K562 (cell line): ENCODE data around the gene FAF2. TPM values are rescaled to one million over a fixed set of nuclear protein-coding genes. Genes with fewer than 3 reads are reported as not detected.
"Not testable (repeated sequence)": the region's sequence is repeated elsewhere in the genome, so short reads cannot be mapped to it uniquely, and the experiment has no call there.

Experiments used
- ATAC-seq: fragments of 200-7000 bp; cut with Tn5 transposase; 3 replicates; pipeline ENCODE4 v1.9.1; 2020; ENCODE audit warnings: moderate library complexity
- BruUV-seq: library from RNA; stranded (reverse); fragments of 400-500 nt; replicated peaks from 2 replicates; lab custom pipeline; 2021; lab: Mats Ljungman, UMichigan
- CTCF ChIA-PET: fragments of 300-600 bp; formaldehyde crosslinking; extraction: SDS; loops from one replicate; lab custom pipeline; 2021; ENCODE audit warnings: low intra/inter-chr PET ratio; lab: Yijun Ruan, JAX
- POLR2A ChIA-PET: fragments of 300-600, 350-650 bp; sonication (Branson Sonifier 250); formaldehyde crosslinking; extraction: SDS; loops from one replicate; lab custom pipeline; 2021; ENCODE audit warnings: antibody characterized with exemption, inconsistent platforms; lab: Yijun Ruan, JAX
- DNase-seq, 4 experiments: peaks; one replicate each; pipeline versions ENCODE4 v3.0.0 to v3.0.0-alpha.2; 2011 to 2018; ENCODE audit warnings: low spot score in 3 of 4, mixed read lengths in 3 of 4; ENCODE audit errors: extremely low read depth in 1 of 4
- FAIRE-seq: peaks from 2 replicates; lab custom pipeline; 2011; peaks lifted over from hg19 to GRCh38; lab: Jason Lieb, UNC
- H2AFZ ChIP-seq: 2 replicates; pipeline ENCODE4 v1.6.0; 2011; ENCODE audit warnings: low read depth, low read length, control low read depth, inconsistent platforms
- H3K27ac ChIP-seq: fragments of 200-600 bp; 3 replicates; pipeline ENCODE4 v1.8.0; 2011; ENCODE audit warnings: low read depth, mild to moderate bottlenecking, control low read depth, inconsistent platforms, low read length, moderate library complexity, mixed read lengths; ENCODE audit errors: extremely low read depth
- H3K27me3 ChIP-seq, 2 experiments: fragments of 300-600 bp in 1 of 2; 2 replicates in 1 of 2; 3 replicates in 1 of 2; pipeline versions ENCODE4 v1.6.0 to v1.8.0; 2011; ENCODE audit warnings: inconsistent platforms in 2 of 2, low read length in 2 of 2, mild to moderate bottlenecking in 1 of 2, mixed read lengths in 1 of 2, moderate library complexity in 1 of 2; ENCODE audit not compliant: control insufficient read depth in 2 of 2, insufficient read depth in 2 of 2
- H3K36me3 ChIP-seq: fragments of 300-600 bp; 3 replicates; pipeline ENCODE4 v1.8.0; 2011; ENCODE audit warnings: mild to moderate bottlenecking, low read length, inconsistent platforms; ENCODE audit not compliant: control insufficient read depth, insufficient read depth
- H3K4me1 ChIP-seq, 2 experiments: fragments of 200-600 bp in 1 of 2; replicated peaks in 1 of 2; 2 replicates in 1 of 2; 3 replicates in 1 of 2; pipeline versions ENCODE4 v1.5.1 to v1.8.0; 2011; ENCODE audit warnings: inconsistent platforms in 2 of 2, low read length in 2 of 2, mild to moderate bottlenecking in 1 of 2, mixed read lengths in 1 of 2, moderate library complexity in 1 of 2; ENCODE audit not compliant: control insufficient read depth in 2 of 2, insufficient read depth in 2 of 2
- H3K4me2 ChIP-seq: 2 replicates; pipeline ENCODE4 v1.6.1; 2011; ENCODE audit warnings: low read length, control low read depth, inconsistent platforms, mixed read lengths; ENCODE audit not compliant: insufficient read depth
- H3K4me3 ChIP-seq: fragments of 200-600 bp; sonication (generic), shearing (Covaris generic); 2 replicates; pipeline ENCODE4 v1.5.1; 2016; ENCODE audit warnings: control low read depth, inconsistent platforms
- H3K79me2 ChIP-seq: fragments of 200-600 bp; 3 replicates; pipeline ENCODE4 v1.8.0; 2011; ENCODE audit warnings: low read length, inconsistent platforms; ENCODE audit not compliant: control insufficient read depth, insufficient read depth
- H3K9ac ChIP-seq, 2 experiments: 2 replicates each; pipeline versions ENCODE4 v1.6.0 to v1.6.1; 2011; ENCODE audit warnings: low read depth in 2 of 2, low read length in 2 of 2, control low read depth in 1 of 2, inconsistent platforms in 1 of 2, mild to moderate bottlenecking in 1 of 2, mixed read lengths in 1 of 2; ENCODE audit not compliant: insufficient read depth in 1 of 2
- H3K9me1 ChIP-seq: one replicate; pipeline ENCODE4 v1.6.0; 2011; ENCODE audit warnings: inconsistent platforms, mild to moderate bottlenecking, low read length, moderate library complexity; ENCODE audit not compliant: control insufficient read depth, insufficient read depth
- H3K9me3 ChIP-seq: replicated peaks from 2 replicates; pipeline ENCODE4 v1.5.1; 2011; ENCODE audit warnings: low read depth, low read length, inconsistent platforms; ENCODE audit not compliant: control insufficient read depth, insufficient read depth
- H4K20me1 ChIP-seq: replicated peaks from 2 replicates; pipeline ENCODE4 v1.6.1; 2011; ENCODE audit warnings: low read length, inconsistent platforms, mixed read lengths; ENCODE audit not compliant: control insufficient read depth, insufficient read depth
- PCBP1 ChIP-seq: fragments of 200-400 bp; formaldehyde crosslinking; IDR thresholded peaks from 2 replicates; pipeline ENCODE4 v1.6.1; 2018; ENCODE audit warnings: mild to moderate bottlenecking, low read depth, low read length; ENCODE audit not compliant: poor library complexity, severe bottlenecking
- ZNF121 ChIP-seq: sonication (generic); formaldehyde crosslinking; conservative IDR thresholded peaks from 2 replicates; pipeline ENCODE4 v1.8.0; 2022; ENCODE audit warnings: missing genetic modification reagents
- WGBS: fragments of 100-300 bp; shearing (Covaris generic); methylation state at CpG from one replicate; pipeline ENCODE4 v1.1.6; 2016; ENCODE audit warnings: low coverage, mixed read lengths; ENCODE audit not compliant: insufficient coverage; ENCODE audit errors: missing lambda C conversion rate; 5-methylcytosine and 5-hydroxymethylcytosine counted together
- in situ Hi-C: fragments of 300-500 bp; cut with MboI; formaldehyde crosslinking; loops from 4 replicates; pipeline ENCODE4 v1.15.0; 2018; ENCODE audit warnings: inconsistent platforms, mixed read lengths
- intact Hi-C: fragments of 100-400 bp; cut with micrococcal nuclease; formaldehyde crosslinking; loops from 2 replicates; pipeline ENCODE4 v1.14.2; 2022
- polyA plus RNA-seq, 8 experiments: library from polyadenylated mRNA; depleted of rRNA in 4 of 8; stranded (reverse) in 5 of 8; unstranded in 3 of 8; fragments of >200 nt; fragmentation: Nextera tagmentation in 2 of 8; fragmentation: Illumina TruSeq in 1 of 8; extraction: Ambion mirVana in 2 of 8; extraction: Trizol in 1 of 8; gene quantifications; 2 replicates each; pipeline versions ENCODE4 v1.2.1 to v1.2.3, GENCODE V29; 2011 to 2014; ENCODE audit warnings: inconsistent platforms in 1 of 8, missing spikeins in 1 of 8
- total RNA-seq, 7 experiments: library from RNA; depleted of rRNA in 6 of 7; stranded (reverse); fragments of >200 nt in 6 of 7; fragmentation: Illumina TruSeq in 2 of 7; extraction: Trizol in 2 of 7; gene quantifications; 2 replicates each; pipeline versions ENCODE4 v1.2.1 to v1.2.3, GENCODE V29; 2011 to 2021; ENCODE audit warnings: low replicate concordance in 1 of 7
- TF ChIP-seq, protein P1 (sequence below): fragments of 150-350 bp; IDR thresholded peaks from 2 replicates; pipeline ENCODE4 v1.6.1; 2014; ENCODE audit warnings: low read depth, mild to moderate bottlenecking, low read length, borderline replicate concordance
- TF ChIP-seq, protein P2 (sequence below), 2 experiments: fragments of 450-650 bp; conservative IDR thresholded peaks; 2 replicates each; pipeline ENCODE4 v1.6.1; 2017; ENCODE audit warnings: mild to moderate bottlenecking in 2 of 2, moderate library complexity in 2 of 2

The FAF2 gene
- total and polyA plus RNA-seq, 9 of the 15 experiments (the other 6 are each of a cell fraction or from before 2014, with no cell fraction given) = 25.0 to 44.6 (median 36.1) TPM

DNA sequence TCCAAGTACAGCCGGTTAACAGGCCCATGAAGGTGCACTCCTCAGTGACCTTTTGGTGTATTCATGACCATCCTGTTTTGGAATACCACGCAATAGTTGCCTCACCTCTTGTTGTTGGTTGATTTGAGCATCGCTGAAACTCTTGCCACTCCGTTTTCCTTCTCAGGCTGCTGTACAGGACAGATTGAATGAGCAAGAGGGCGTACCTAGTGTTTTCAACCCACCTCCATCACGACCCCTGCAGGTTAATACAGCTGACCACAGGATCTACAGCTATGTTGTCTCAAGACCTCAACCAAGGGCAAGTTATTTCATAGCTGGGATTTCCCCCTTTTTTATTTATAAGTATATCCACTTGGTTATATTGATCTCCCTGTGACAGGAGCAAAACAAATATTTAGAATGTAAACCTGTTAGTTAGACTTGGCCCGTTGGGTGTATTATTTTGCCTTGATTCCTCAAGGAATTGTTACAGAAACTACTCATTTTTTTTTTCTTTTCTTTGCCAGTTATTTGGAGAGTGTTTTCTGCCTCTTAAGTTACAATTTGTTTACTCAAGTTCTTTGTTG, 38.1 kb downstream of the FAF2 start (continued):
- TF ChIP-seq, protein P1, sequence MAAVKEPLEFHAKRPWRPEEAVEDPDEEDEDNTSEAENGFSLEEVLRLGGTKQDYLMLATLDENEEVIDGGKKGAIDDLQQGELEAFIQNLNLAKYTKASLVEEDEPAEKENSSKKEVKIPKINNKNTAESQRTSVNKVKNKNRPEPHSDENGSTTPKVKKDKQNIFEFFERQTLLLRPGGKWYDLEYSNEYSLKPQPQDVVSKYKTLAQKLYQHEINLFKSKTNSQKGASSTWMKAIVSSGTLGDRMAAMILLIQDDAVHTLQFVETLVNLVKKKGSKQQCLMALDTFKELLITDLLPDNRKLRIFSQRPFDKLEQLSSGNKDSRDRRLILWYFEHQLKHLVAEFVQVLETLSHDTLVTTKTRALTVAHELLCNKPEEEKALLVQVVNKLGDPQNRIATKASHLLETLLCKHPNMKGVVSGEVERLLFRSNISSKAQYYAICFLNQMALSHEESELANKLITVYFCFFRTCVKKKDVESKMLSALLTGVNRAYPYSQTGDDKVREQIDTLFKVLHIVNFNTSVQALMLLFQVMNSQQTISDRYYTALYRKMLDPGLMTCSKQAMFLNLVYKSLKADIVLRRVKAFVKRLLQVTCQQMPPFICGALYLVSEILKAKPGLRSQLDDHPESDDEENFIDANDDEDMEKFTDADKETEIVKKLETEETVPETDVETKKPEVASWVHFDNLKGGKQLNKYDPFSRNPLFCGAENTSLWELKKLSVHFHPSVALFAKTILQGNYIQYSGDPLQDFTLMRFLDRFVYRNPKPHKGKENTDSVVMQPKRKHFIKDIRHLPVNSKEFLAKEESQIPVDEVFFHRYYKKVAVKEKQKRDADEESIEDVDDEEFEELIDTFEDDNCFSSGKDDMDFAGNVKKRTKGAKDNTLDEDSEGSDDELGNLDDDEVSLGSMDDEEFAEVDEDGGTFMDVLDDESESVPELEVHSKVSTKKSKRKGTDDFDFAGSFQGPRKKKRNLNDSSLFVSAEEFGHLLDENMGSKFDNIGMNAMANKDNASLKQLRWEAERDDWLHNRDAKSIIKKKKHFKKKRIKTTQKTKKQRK = no peak
- TF ChIP-seq, protein P2, sequence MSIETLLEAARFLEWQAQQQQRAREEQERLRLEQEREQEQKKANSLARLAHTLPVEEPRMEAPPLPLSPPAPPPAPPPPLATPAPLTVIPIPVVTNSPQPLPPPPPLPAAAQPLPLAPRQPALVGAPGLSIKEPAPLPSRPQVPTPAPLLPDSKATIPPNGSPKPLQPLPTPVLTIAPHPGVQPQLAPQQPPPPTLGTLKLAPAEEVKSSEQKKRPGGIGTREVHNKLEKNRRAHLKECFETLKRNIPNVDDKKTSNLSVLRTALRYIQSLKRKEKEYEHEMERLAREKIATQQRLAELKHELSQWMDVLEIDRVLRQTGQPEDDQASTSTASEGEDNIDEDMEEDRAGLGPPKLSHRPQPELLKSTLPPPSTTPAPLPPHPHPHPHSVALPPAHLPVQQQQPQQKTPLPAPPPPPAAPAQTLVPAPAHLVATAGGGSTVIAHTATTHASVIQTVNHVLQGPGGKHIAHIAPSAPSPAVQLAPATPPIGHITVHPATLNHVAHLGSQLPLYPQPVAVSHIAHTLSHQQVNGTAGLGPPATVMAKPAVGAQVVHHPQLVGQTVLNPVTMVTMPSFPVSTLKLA (conservative IDR thresholded peaks at IDR 0.05) = no peak
- no peak for TF ChIP-seq PCBP1

DNA sequence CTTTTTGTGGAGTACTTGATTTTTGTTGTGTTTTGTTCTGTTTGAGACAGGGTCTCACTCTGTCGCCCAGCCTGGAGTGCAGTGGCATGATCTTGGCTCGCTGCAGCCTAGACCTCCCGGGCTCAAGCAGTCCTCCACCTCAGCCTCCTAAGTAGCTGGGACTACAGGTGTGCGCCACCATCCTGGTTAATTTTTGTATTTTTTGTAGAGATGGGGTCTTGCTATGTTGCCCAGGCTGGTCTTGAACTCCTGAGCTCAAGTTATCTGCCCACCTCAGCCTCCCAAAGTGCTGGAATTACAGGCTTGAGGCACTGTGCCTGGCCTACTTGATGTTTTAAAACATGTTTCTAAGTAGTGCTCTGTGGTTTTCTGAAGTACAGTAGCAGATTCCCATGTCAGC, 39.0 kb downstream of the FAF2 start:
- Histone ChIP-seq H3K36me3 (peaks cover 81% of the 10 kb centered on the region), H3K79me2 (peaks cover 20% of the 10 kb centered on the region)
- intact Hi-C loops = loop anchor here (10.0 kb wide), 1 partner anchor 72 kb away; the partner anchor contains the start of gene CLTB
- BruUV-seq, POLR2A ChIA-PET, CTCF ChIA-PET, H3K4me1 ChIP-seq, H3K4me3 ChIP-seq, H2AFZ ChIP-seq, ATAC-seq, DNase-seq, H3K9ac ChIP-seq, H4K20me1 ChIP-seq, H3K4me2 ChIP-seq, in situ Hi-C loops, H3K27me3 ChIP-seq, FAIRE-seq, H3K9me1 ChIP-seq, H3K9me3 ChIP-seq, H3K27ac ChIP-seq: not testable (repeated sequence)
- peak; percentile 87 for TF ChIP-seq ZNF121 (CRISPR knock-in tag)
- 96% methylated on average over 4 of the region's 4 CpGs for WGBS
